Uterus (tissue), 4 donors: ENCODE data around the gene PAPSS2. TPM values are rescaled to one million over a fixed set of nuclear protein-coding genes. Genes with fewer than 3 reads are reported as not detected.

Experiments used
- DNase-seq, 2 donors: peaks; one replicate each; pipeline ENCODE4 v3.0.0-alpha.2; 2019 to 2020
- H3K27ac ChIP-seq, 2 donors: fragments of 200-600 bp; sonication (generic); 1 replicate in 1 of 2; 2 replicates in 1 of 2; pipeline ENCODE4 v1.5.1; 2016 to 2018
- H3K27me3 ChIP-seq, 2 donors: fragments of 200-600 bp; sonication (generic); one replicate each; pipeline ENCODE4 v1.5.1; 2018 to 2019; ENCODE audit warnings: control low read depth in 1 of 2
- H3K36me3 ChIP-seq, 2 donors: fragments of 200-600 bp; sonication (generic); one replicate each; pipeline ENCODE4 v1.5.1; 2019; ENCODE audit warnings: control low read depth in 1 of 2
- H3K4me1 ChIP-seq, 2 donors: fragments of 200-600 bp; sonication (generic); one replicate each; pipeline ENCODE4 v1.5.1; 2018 to 2019; ENCODE audit warnings: control low read depth in 1 of 2
- H3K4me3 ChIP-seq, 2 donors: fragments of 200-600 bp; sonication (generic); 1 replicate in 1 of 2; 2 replicates in 1 of 2; pipeline ENCODE4 v1.5.1; 2018 to 2019; ENCODE audit warnings: mild to moderate bottlenecking in 1 of 2
- H3K9me3 ChIP-seq, 2 donors: fragments of 200-600 bp; sonication (generic); one replicate each; pipeline ENCODE4 v1.5.1; 2019; ENCODE audit warnings: control low read depth in 1 of 2
- CTCF ChIP-seq, 4 experiments: fragments of 200-600 bp in 2 of 4; fragments of 450-650 bp in 2 of 4; sonication (generic) in 2 of 4; IDR thresholded peaks; one replicate each; pipeline ENCODE4 v1.5.1; 2016 to 2019; ENCODE audit warnings: antibody characterized with exemption in 4 of 4, mild to moderate bottlenecking in 2 of 4, moderate library complexity in 1 of 4
- POLR2A ChIP-seq, 2 donors: fragments of 450-650 bp; IDR thresholded peaks; one replicate each; pipeline ENCODE4 v1.6.1; 2016; ENCODE audit warnings: antibody characterized with exemption in 2 of 2, mild to moderate bottlenecking in 1 of 2, moderate library complexity in 1 of 2
- intact Hi-C: fragments of 100-400 bp; cut with DNase I; formaldehyde crosslinking; loops from one replicate; pipeline ENCODE4 v1.15.1; 2023; ENCODE audit warnings: low total_unique reads
- total RNA-seq, 4 donors: library from RNA; depleted of rRNA in 3 of 4; stranded (reverse); fragments of >200 nt in 3 of 4; gene quantifications; one replicate each; pipeline versions ENCODE4 v1.1.0 to v1.2.4, GENCODE V29; 2014 to 2023
- donor health status: DM: yes; HTN: yes; CAD: no.

PAPSS2 gene
- total RNA-seq, 4 donors from 2014 or later, result 16.2 to 30.2 (median 22.9) TPM

- intact Hi-C loops, result no loop called here
- no peak for DNase-seq
- no peaks in the 10 kb centered on the region for H3K4me1 ChIP-seq
- TF ChIP-seq POLR2A (IDR thresholded peaks at IDR 0.05) (no peak), CTCF (IDR thresholded peaks at IDR 0.05) (no peak)
- no peaks in the 10 kb centered on the region for H3K36me3 ChIP-seq
- H3K27ac ChIP-seq, result no peak overlapping the region
- H3K4me3 ChIP-seq, result no peak overlapping the region
- H3K9me3 ChIP-seq, result no peaks in the 10 kb centered on the region
- no peaks in the 10 kb centered on the region for H3K27me3 ChIP-seq
Observed at GRCh38 chr10:87634311-87634710, 25.4 kb upstream of the PAPSS2 start.

- intact Hi-C loops, result no loop called here
Observed at GRCh38 chr10:87635498-87636312, 24.0 kb upstream of the PAPSS2 start.

GRCh38 chr10:87636313-87636915 lies 23.3 kb upstream of the PAPSS2 start:
- Histone ChIP-seq H3K4me1 (no peaks in the 10 kb centered on the region), H3K36me3 (no peaks in the 10 kb centered on the region), H3K4me3 (no peak overlapping the region), H3K9me3 (no peaks in the 10 kb centered on the region), H3K27me3 (no peaks in the 10 kb centered on the region), H3K27ac (no peak overlapping the region)
- intact Hi-C loops, result no loop called here
- no peak for DNase-seq
- TF ChIP-seq CTCF (IDR thresholded peaks at IDR 0.05) (no peak), POLR2A (IDR thresholded peaks at IDR 0.05) (no peak)

More at GRCh38 chr10:87635498-87636312, 24.0 kb upstream of the PAPSS2 start:
- no peak for TF ChIP-seq POLR2A (IDR thresholded peaks at IDR 0.05)
- Histone ChIP-seq H3K4me3 (no peak overlapping the region), H3K27me3 (no peaks in the 10 kb centered on the region), H3K27ac (no peak overlapping the region), H3K4me1 (no peaks in the 10 kb centered on the region), H3K36me3 (no peaks in the 10 kb centered on the region), H3K9me3 (no peaks in the 10 kb centered on the region)
- no peak for DNase-seq

GRCh38 chr10:87639493-87639892 lies 20.2 kb upstream of the PAPSS2 start:
- intact Hi-C loops, result no loop called here
- H3K36me3 ChIP-seq, result no peaks in the 10 kb centered on the region
- no peaks in the 10 kb centered on the region for H3K4me1 ChIP-seq
- TF ChIP-seq POLR2A (IDR thresholded peaks at IDR 0.05) (no peak), CTCF (IDR thresholded peaks at IDR 0.05) (no peak)
- DNase-seq, result no peak
- no peak overlapping the region for H3K27ac ChIP-seq
- H3K4me3 ChIP-seq, result no peak overlapping the region
- H3K27me3 ChIP-seq, result no peaks in the 10 kb centered on the region
- H3K9me3 ChIP-seq, result no peaks in the 10 kb centered on the region

GRCh38 chr10:87640043-87640442 lies 19.6 kb upstream of the PAPSS2 start:
- Histone ChIP-seq H3K36me3 (no peaks in the 10 kb centered on the region), H3K27me3 (no peaks in the 10 kb centered on the region), H3K27ac (no peak overlapping the region), H3K4me1 (no peaks in the 10 kb centered on the region), H3K9me3 (no peaks in the 10 kb centered on the region), H3K4me3 (no peak overlapping the region)
- DNase-seq, result no peak
- intact Hi-C loops, result no loop called here
- no peak for TF ChIP-seq CTCF (IDR thresholded peaks at IDR 0.05)
- TF ChIP-seq POLR2A (IDR thresholded peaks at IDR 0.05), result no peak
